HEK293 (cell line): ENCODE results near the gene RLIM.

Experiments used
- KLF1 ChIP-seq: fragments of 450-650 bp; formaldehyde crosslinking; IDR thresholded peaks from 2 replicates; pipeline ENCODE4 v1.5.1; 2016; ENCODE audit warnings: missing biosample characterization, missing genetic modification characterization
- KLF10 ChIP-seq: fragments of 450-650 bp; IDR thresholded peaks from 2 replicates; pipeline ENCODE4 v1.5.1; 2018; ENCODE audit warnings: missing biosample characterization, mild to moderate bottlenecking, missing genetic modification characterization
- KLF9 ChIP-seq: fragments of 450-650 bp; formaldehyde crosslinking; IDR thresholded peaks from 2 replicates; pipeline ENCODE4 v1.5.1; 2016; ENCODE audit warnings: missing biosample characterization, missing genetic modification characterization, low read depth
- PBX3 ChIP-seq: sonication (generic); formaldehyde crosslinking; IDR thresholded peaks from 2 replicates; pipeline ENCODE4 v1.8.1; 2022; ENCODE audit warnings: mild to moderate bottlenecking, moderate library complexity, missing genetic modification reagents
- PRDM1 ChIP-seq: fragments of 450-650 bp; formaldehyde crosslinking; IDR thresholded peaks from 2 replicates; pipeline ENCODE4; 2016; ENCODE audit warnings: missing biosample characterization, missing genetic modification characterization
- YY2 ChIP-seq: fragments of 450-650 bp; formaldehyde crosslinking; IDR thresholded peaks from 2 replicates; pipeline ENCODE4 v1.5.1; 2016; ENCODE audit warnings: missing biosample characterization, missing genetic modification characterization
- ZBTB11 ChIP-seq: fragments of 450-650 bp; formaldehyde crosslinking; conservative IDR thresholded peaks from 2 replicates; pipeline ENCODE4 v1.5.1; 2016; ENCODE audit warnings: low read depth, missing biosample characterization, missing genetic modification characterization
- ZFP69B ChIP-seq: fragments of 450-650 bp; formaldehyde crosslinking; IDR thresholded peaks from 2 replicates; pipeline ENCODE4 v1.5.1; 2016; ENCODE audit warnings: missing biosample characterization, missing genetic modification characterization
- ZNF132 ChIP-seq: fragments of 450-650 bp; formaldehyde crosslinking; IDR thresholded peaks from 2 replicates; pipeline ENCODE4 v1.5.1; 2017; ENCODE audit warnings: missing biosample characterization, missing genetic modification characterization, borderline replicate concordance
- ZNF148 ChIP-seq: fragments of 450-650 bp; formaldehyde crosslinking; IDR thresholded peaks from 2 replicates; pipeline ENCODE4 v1.5.0; 2017; ENCODE audit warnings: missing biosample characterization, missing genetic modification characterization, borderline replicate concordance
- ZNF311 ChIP-seq: fragments of 450-650 bp; formaldehyde crosslinking; IDR thresholded peaks from 2 replicates; pipeline ENCODE4 v1.5.1; 2017; ENCODE audit warnings: missing biosample characterization, missing genetic modification characterization, borderline replicate concordance
- ZNF335 ChIP-seq: fragments of 450-650 bp; formaldehyde crosslinking; conservative IDR thresholded peaks from 2 replicates; pipeline ENCODE4 v1.5.1; 2016; ENCODE audit warnings: missing biosample characterization, missing genetic modification characterization
- ZNF518A ChIP-seq: fragments of 450-650 bp; formaldehyde crosslinking; conservative IDR thresholded peaks from 2 replicates; pipeline ENCODE4 v1.5.1; 2016; ENCODE audit warnings: low read depth, missing biosample characterization, missing genetic modification characterization
- ZNF561 ChIP-seq: fragments of 450-650 bp; IDR thresholded peaks from 2 replicates; pipeline ENCODE4 v1.5.1; 2018; ENCODE audit warnings: missing biosample characterization, missing genetic modification characterization, borderline replicate concordance
- ZNF626 ChIP-seq: fragments of 450-650 bp; sonication (Bioruptor Pico); formaldehyde crosslinking; IDR thresholded peaks from 2 replicates; pipeline ENCODE4 v1.5.1; 2018; ENCODE audit warnings: missing biosample characterization, missing genetic modification characterization, inconsistent platforms
- ZNF629 ChIP-seq: fragments of 450-650 bp; formaldehyde crosslinking; IDR thresholded peaks from 2 replicates; pipeline ENCODE4 v1.5.1; 2017; ENCODE audit warnings: missing biosample characterization, missing genetic modification characterization

RLIM gene

GRCh38 chrX:74614093-74614909 is at the start of gene RLIM (continued):
- TF ChIP-seq ZBTB11 (tag by site-specific recombination): peak; percentile 91
- TF ChIP-seq ZNF518A: peak; percentile 57
- no peak for TF ChIP-seq ZNF561 (tag by site-specific recombination)
- TF ChIP-seq KLF10: peak; percentile 86
- TF ChIP-seq ZNF148 (tag by site-specific recombination): no peak
- TF ChIP-seq ZNF626: no peak
- peak; percentile 90 for TF ChIP-seq KLF1 (tag by site-specific recombination)
- TF ChIP-seq ZNF629 (tag by site-specific recombination): peak; percentile 87
- peak; percentile 62; the same call in 1 of the 2 replicates for TF ChIP-seq PRDM1 (tag by site-specific recombination)
- no peak for TF ChIP-seq ZNF132
- TF ChIP-seq YY2 (tag by site-specific recombination): no peak
- peak; percentile 24; the same call in 1 of the 2 replicates for TF ChIP-seq ZNF335
- peak; percentile 35; the same call in 1 of the 2 replicates for TF ChIP-seq ZFP69B (tag by site-specific recombination)
- TF ChIP-seq ZNF311 (tag by site-specific recombination): no peak
- TF ChIP-seq PBX3: no peak
- peak; percentile 76 for TF ChIP-seq KLF9 (tag by site-specific recombination)
- TF ChIP-seq, all 188 proteins: peak for 29
